ENCODE results near the gene ECE1.

- TF ChIP-seq, protein P1, sequence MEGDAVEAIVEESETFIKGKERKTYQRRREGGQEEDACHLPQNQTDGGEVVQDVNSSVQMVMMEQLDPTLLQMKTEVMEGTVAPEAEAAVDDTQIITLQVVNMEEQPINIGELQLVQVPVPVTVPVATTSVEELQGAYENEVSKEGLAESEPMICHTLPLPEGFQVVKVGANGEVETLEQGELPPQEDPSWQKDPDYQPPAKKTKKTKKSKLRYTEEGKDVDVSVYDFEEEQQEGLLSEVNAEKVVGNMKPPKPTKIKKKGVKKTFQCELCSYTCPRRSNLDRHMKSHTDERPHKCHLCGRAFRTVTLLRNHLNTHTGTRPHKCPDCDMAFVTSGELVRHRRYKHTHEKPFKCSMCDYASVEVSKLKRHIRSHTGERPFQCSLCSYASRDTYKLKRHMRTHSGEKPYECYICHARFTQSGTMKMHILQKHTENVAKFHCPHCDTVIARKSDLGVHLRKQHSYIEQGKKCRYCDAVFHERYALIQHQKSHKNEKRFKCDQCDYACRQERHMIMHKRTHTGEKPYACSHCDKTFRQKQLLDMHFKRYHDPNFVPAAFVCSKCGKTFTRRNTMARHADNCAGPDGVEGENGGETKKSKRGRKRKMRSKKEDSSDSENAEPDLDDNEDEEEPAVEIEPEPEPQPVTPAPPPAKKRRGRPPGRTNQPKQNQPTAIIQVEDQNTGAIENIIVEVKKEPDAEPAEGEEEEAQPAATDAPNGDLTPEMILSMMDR (IDR thresholded peaks at IDR 0.05; ENCODE audit: insufficient read depth, low read length, poor library complexity, severe bottlenecking): no peak
- TF ChIP-seq EZH2phosphoT487 (conservative IDR thresholded peaks at IDR 0.05; ENCODE audit: low read length): no peak
These were observed 38.3 kb downstream of the ECE1 start for GRCh38 chr1:21251773-21252471.

Data from SU-DHL-6 (cell line).